HepG2 (cell line): ENCODE measurements around the gene DUT.

Source experiments
- ELF1 ChIP-seq: sonication (generic); formaldehyde crosslinking; IDR thresholded peaks from 2 replicates; pipeline ENCODE4 v1.4.0; 2020; ENCODE audit warnings: missing genetic modification reagents
- JUND ChIP-seq: sonication (generic); formaldehyde crosslinking; IDR thresholded peaks from 2 replicates; pipeline ENCODE4 v1.8.0; 2022; ENCODE audit warnings: mild to moderate bottlenecking, missing genetic modification reagents
- NONO ChIP-seq, 2 experiments: fragments of 450-650 bp in 1 of 2; sonication (generic) in 1 of 2; formaldehyde crosslinking in 1 of 2; IDR thresholded peaks in 1 of 2; conservative IDR thresholded peaks in 1 of 2; 2 replicates each; pipeline versions ENCODE4 v1.6.1 to v1.8.0; 2017 to 2022; ENCODE audit warnings: mild to moderate bottlenecking in 1 of 2, missing genetic modification reagents in 1 of 2, moderate library complexity in 1 of 2
- ZNF557 ChIP-seq: sonication (generic); formaldehyde crosslinking; IDR thresholded peaks from 2 replicates; pipeline ENCODE4 v1.4.0; 2020; ENCODE audit warnings: missing genetic modification reagents

GRCh38 chr15:48337607-48338006 lies 6.4 kb downstream of the DUT start:
- no peak for TF ChIP-seq ZNF557 (CRISPR knock-in tag)
- TF ChIP-seq JUND (CRISPR knock-in tag), result no peak
- TF ChIP-seq ELF1 (CRISPR knock-in tag), result no peak
- no peak for TF ChIP-seq NONO (IDR thresholded peaks at IDR 0.05)
- TF ChIP-seq NONO (CRISPR knock-in tag; conservative IDR thresholded peaks at IDR 0.05), result no peak
